Activated naive CD4-positive, alpha-beta T cell treated with anti-CD3 and anti-CD28 coated beads, Interleukin-2, amount 50 U/mL, for 24 hours (primary cell): ENCODE data around the gene GNB1.

Experiments used
- H3K27ac Mint-ChIP-seq: one replicate; pipeline ENCODE4 v1.8.0; 2021; ENCODE audit warnings: mild to moderate bottlenecking, mixed read lengths
- H3K27me3 Mint-ChIP-seq: one replicate; pipeline ENCODE4 v1.8.0; 2021; ENCODE audit warnings: mixed read lengths
- H3K36me3 Mint-ChIP-seq: one replicate; pipeline ENCODE4 v1.8.0; 2021; ENCODE audit warnings: mixed read lengths
- H3K4me1 Mint-ChIP-seq: one replicate; pipeline ENCODE4 v1.8.0; 2021; ENCODE audit warnings: mixed read lengths
- H3K4me3 Mint-ChIP-seq: one replicate; pipeline ENCODE4 v1.8.0; 2021; ENCODE audit warnings: mild to moderate bottlenecking, mixed read lengths
- H3K9me3 Mint-ChIP-seq: one replicate; pipeline ENCODE4 v1.8.0; 2021; ENCODE audit warnings: mixed read lengths

Gene GNB1

DNA sequence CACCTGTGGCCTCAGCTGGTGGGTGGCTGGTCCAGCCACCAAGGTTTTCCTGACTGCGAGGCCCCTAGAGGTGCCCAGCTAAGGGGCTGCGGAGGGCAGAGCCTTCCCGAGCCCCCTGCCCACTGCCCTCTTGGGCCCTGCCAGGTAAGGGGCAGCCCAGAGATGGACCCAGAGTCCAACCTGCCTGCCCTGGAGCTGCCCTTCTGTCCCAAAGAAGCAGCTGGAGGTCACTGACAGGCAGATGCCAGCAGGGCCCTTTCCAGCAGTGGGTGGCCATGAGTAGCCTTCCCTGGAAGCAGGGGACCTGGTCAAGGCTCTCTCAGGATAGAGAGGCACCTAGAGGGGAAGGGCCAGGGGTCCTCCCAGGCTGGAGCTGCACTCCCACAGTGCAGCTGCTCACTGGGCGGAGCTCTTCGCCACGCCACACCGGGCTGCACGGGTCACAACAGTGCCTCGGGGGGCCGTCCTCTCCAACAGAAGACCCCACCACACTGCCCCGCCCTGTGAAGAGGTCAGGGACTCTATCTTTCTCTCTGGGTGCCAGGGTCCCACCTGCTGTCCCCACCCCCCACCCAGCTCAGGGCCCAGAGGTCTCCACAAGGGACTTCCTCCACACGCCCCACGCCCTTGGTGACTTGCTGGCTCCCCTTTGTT is 10.9 kb upstream of the GNB1 start:
- Mint-ChIP-seq H3K36me3 (no peaks in the 10 kb centered on the region), H3K9me3 (no peaks in the 10 kb centered on the region), H3K27ac (no peak overlapping the region), H3K4me1 (peaks cover 6% of the 10 kb centered on the region), H3K27me3 (no peaks in the 10 kb centered on the region), H3K4me3 (no peak overlapping the region)

DNA sequence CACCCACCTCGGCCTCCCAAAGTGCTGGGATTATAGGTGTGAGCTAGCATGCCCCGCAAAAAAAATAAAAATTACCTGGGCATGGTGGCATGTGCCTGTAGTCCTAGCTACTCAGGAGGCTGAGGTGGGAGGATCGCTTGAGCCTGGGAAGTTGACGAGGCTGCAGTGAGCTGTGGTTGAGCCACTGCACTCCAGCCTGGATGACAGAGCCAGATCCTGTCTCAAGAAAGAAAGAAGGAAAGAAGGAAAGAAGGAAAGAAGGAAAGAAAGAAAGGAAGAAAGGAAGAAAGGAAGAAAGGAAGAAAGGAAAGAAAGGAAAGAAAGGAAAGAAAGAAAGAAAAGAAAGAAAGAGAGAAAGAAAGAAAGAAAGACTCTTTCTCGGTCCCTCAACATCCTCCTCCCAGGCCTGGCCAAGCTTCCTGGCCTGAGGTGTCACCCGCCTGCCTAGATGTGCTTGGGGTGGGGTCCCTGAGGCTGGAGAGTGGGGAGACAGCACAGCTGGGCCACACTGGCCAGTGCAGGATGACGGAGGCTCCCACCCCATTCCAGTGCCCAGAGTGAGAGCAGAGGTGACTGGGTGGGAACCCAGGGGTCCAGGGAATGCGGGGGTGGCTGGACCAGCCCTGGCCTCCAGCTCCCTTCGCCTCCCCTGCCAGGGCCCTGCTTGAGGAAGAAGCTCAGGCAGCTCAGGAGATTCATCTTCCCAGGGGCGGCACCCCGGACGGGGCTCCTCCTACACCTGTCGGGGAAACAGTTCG is 10.2 kb upstream of the GNB1 start:
- H3K4me3 Mint-ChIP-seq: no peak overlapping the region
- H3K27me3 Mint-ChIP-seq: no peaks in the 10 kb centered on the region
- H3K36me3 Mint-ChIP-seq: no peaks in the 10 kb centered on the region
- H3K9me3 Mint-ChIP-seq: no peaks in the 10 kb centered on the region
- H3K27ac Mint-ChIP-seq: peak overlapping the region; percentile 62
- peaks cover 2% of the 10 kb centered on the region for H3K4me1 Mint-ChIP-seq

DNA sequence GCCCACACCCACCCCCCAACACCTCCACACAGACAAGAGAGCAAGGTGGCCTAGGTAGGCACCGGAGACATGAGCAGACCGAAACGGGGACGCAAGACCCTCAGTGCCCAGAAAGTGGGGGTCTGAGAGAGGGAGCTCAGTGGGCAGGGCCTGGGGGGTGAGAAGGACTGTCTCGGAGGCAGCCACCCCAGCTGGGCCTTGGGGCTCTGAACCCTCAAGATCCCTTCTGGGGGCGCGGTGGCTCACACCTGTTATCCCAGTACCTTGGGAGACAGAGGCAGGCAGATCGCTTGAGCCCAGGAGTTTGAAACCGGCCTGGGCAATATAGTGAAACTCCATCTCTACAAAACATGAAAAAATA is 9.1 kb upstream of the GNB1 start:
- no peaks in the 10 kb centered on the region for H3K9me3 Mint-ChIP-seq
- H3K27me3 Mint-ChIP-seq: no peaks in the 10 kb centered on the region
- no peak overlapping the region for H3K4me3 Mint-ChIP-seq
- peaks cover 9% of the 10 kb centered on the region for H3K4me1 Mint-ChIP-seq
- H3K36me3 Mint-ChIP-seq: no peaks in the 10 kb centered on the region
- H3K27ac Mint-ChIP-seq: no peak overlapping the region

DNA sequence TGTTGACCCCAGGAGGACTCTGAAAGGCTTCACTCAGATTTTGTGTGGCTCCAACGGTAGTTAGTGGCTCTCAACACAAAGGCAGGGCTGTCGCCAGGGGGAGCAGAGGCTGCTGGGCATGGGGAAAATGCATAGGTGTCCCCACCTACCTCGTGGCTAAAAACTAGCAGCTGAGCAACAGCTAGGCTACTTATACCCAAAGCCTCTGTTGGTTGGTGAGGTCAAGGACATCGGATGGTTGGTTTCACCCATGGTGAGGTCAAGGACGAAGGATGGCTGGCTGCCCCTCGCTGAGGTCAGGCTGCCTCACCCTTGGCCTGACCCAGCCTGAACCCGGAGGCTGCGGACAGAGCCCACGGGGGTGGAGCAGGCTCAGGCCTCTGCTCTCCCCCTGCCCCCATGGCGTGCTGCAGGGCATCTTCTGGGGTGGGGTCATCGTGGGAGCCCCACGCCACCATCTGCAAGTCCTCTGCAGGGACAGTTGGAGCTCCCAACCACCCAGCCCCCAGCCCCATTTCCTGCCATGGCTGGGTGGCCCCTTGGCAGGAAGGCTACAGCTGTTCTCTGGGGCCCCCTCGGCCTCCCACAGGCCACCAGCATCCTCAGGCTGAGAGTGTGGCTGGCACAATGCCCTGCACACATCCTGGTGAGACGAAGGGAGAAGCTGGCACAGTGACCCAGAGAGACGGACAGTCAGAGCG is 8.5 kb upstream of the GNB1 start:
- H3K9me3 Mint-ChIP-seq: no peaks in the 10 kb centered on the region
- H3K27ac Mint-ChIP-seq: no peak overlapping the region
- no peak overlapping the region for H3K4me3 Mint-ChIP-seq
- H3K4me1 Mint-ChIP-seq: peaks cover 14% of the 10 kb centered on the region
- no peaks in the 10 kb centered on the region for H3K36me3 Mint-ChIP-seq
- H3K27me3 Mint-ChIP-seq: no peaks in the 10 kb centered on the region

DNA sequence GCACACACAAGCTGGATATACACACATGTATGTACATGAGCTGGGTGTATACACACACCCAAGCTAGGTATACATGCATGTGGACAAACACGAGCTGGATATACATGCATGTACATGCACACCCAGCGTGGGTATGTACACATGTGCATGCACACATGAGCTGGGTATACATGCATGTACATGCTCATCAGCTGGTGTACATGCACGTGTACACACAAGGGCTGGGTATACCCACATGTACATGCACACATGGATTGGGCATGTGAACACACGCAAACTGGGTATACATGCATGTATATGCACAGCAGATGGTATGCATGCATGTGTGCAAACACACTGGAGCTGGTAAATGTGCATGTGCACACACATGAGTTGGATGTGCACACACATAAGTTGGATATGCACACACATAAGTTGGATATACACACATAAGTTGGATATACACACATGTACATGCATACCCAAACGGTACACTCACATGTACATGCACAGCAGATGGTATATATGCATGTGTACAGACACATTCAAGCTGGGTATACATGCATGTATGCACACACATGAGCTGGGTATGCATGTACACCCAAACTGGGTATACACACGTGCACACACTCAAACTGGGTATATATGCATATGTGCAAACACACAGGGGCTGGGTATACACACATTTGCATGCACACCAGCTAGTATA is 7.5 kb upstream of the GNB1 start:
- H3K36me3 Mint-ChIP-seq: no peaks in the 10 kb centered on the region
- no peaks in the 10 kb centered on the region for H3K27me3 Mint-ChIP-seq
- H3K27ac Mint-ChIP-seq: no peak overlapping the region
- H3K4me3 Mint-ChIP-seq: no peak overlapping the region
- H3K4me1 Mint-ChIP-seq: peaks cover 23% of the 10 kb centered on the region
- no peaks in the 10 kb centered on the region for H3K9me3 Mint-ChIP-seq

DNA sequence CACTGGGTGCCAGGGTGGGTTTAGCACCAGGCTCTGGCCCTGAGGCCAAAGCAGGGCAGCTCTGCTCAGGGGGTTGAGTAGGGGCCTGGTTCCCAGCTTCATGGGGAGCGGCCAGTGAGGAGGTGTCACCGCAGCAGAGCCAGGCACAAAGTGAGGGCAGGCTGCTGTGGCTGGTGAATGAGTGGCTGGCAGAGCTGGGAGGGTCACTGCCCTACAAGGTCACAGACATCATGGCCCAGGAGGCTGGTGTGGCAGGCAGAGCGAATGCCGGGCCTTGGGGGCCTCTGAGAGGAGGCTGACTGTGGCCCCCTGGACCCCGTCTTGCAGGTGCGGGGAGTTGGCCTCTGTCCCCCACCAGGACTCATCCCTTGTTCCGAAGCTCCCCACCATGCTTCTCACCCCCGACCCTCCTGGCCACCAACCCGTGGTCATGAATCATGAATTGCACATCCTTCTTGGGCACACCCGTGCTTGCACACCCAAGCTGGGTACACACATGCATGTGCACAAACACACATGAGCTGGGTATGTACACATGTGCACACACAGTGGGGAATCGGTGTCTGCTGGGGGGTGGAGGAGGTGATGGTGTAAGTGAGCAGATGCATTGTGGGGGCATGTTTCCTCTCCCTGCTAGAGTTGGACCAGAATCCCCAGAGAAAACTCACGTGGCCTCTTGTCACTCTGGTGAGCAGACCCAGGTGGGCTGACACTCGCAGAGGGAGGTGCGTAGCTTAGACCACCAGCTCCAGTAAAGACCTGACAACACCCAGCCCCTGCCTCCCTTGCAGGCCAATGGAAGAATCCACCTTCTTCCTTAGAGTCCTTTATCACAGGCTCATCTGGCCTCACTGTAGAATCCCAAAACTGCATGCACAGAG is 4.8 kb upstream of the GNB1 start:
- no peaks in the 10 kb centered on the region for H3K36me3 Mint-ChIP-seq
- H3K9me3 Mint-ChIP-seq: no peaks in the 10 kb centered on the region
- H3K4me1 Mint-ChIP-seq: peaks cover 39% of the 10 kb centered on the region
- no peaks in the 10 kb centered on the region for H3K27me3 Mint-ChIP-seq
- no peak overlapping the region for H3K4me3 Mint-ChIP-seq
- no peak overlapping the region for H3K27ac Mint-ChIP-seq

DNA sequence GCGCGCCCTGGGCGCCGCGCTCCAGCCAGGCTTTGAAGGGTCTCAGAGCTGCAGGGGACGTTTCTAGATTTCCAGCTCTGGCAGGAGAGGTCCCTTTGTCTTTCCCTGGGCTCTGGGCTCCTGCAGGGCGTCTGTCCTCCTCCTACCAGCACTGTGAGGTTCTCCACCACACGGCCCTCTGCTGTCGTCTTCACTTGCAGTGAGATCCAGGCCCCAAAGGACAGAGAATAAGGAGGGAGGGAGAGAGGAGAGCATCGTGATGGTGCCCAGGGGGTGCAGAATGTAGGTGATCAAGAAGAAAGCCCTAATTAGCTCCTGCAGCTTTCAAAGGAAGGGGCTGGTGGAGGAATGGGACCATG is 4.2 kb upstream of the GNB1 start:
- no peaks in the 10 kb centered on the region for H3K27me3 Mint-ChIP-seq
- no peaks in the 10 kb centered on the region for H3K36me3 Mint-ChIP-seq
- peak overlapping the region; percentile 15 for H3K4me3 Mint-ChIP-seq
- no peaks in the 10 kb centered on the region for H3K9me3 Mint-ChIP-seq
- H3K4me1 Mint-ChIP-seq: peaks cover 39% of the 10 kb centered on the region
- H3K27ac Mint-ChIP-seq: no peak overlapping the region

DNA sequence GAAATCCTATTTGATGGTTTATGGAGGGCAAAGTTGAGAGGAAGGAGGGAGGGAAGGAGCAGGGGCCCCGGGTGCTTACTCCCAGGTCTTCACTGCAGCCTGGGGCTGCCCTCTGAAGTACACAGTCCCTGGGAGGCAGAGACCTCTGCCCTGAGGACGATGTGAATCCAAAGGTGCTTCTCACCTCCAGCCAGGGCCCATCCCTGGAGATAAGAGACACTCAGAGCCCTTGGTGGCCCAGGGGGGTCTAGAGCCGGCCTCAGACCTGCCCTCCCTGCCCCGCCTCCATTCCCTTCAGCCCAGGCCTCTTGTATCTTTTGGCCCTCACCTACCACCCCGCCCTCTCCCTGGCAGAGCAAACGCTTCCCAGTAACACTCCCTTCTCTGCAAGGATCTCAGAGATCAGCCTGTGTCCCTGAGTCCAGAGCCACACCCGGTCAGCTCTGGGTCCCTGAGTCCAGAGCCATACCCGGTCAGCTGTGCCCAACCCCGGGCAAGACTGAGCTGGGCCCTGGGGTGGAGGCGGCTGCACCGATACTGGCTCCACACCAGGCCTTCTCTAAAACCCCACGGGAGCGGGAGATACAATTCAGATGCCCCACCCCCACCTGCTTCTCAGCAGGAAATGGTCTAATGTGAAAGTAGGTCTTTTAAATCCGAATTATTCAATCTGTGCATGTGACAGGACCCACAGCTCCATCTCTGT is 3.6 kb upstream of the GNB1 start:
- no peaks in the 10 kb centered on the region for H3K9me3 Mint-ChIP-seq
- H3K4me3 Mint-ChIP-seq: peak overlapping the region; percentile 33
- H3K4me1 Mint-ChIP-seq: peaks cover 39% of the 10 kb centered on the region
- H3K36me3 Mint-ChIP-seq: no peaks in the 10 kb centered on the region
- no peaks in the 10 kb centered on the region for H3K27me3 Mint-ChIP-seq
- peak overlapping the region; percentile 30 for H3K27ac Mint-ChIP-seq

DNA sequence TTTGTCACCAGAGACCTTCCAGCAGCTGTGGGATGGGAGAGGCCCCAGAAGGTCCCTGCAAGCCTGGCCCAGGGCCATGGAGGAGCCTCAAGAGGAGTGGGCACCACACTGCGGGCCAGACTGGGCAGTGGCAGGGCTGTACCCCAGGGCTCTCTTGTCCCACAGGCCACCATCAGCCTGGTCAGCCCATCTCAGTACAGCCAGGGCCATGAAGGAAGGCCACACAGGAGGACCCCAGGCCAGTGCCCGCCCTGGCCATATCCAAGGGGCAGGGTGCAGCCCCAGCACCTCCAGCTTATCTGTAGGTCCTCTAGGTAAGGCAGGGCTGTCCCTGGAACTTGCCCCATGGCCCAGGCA is 3.1 kb upstream of the GNB1 start:
- H3K36me3 Mint-ChIP-seq: peaks cover 2% of the 10 kb centered on the region
- no peak overlapping the region for H3K27ac Mint-ChIP-seq
- no peak overlapping the region for H3K4me3 Mint-ChIP-seq
- H3K27me3 Mint-ChIP-seq: no peaks in the 10 kb centered on the region
- H3K9me3 Mint-ChIP-seq: no peaks in the 10 kb centered on the region
- peaks cover 43% of the 10 kb centered on the region for H3K4me1 Mint-ChIP-seq

DNA sequence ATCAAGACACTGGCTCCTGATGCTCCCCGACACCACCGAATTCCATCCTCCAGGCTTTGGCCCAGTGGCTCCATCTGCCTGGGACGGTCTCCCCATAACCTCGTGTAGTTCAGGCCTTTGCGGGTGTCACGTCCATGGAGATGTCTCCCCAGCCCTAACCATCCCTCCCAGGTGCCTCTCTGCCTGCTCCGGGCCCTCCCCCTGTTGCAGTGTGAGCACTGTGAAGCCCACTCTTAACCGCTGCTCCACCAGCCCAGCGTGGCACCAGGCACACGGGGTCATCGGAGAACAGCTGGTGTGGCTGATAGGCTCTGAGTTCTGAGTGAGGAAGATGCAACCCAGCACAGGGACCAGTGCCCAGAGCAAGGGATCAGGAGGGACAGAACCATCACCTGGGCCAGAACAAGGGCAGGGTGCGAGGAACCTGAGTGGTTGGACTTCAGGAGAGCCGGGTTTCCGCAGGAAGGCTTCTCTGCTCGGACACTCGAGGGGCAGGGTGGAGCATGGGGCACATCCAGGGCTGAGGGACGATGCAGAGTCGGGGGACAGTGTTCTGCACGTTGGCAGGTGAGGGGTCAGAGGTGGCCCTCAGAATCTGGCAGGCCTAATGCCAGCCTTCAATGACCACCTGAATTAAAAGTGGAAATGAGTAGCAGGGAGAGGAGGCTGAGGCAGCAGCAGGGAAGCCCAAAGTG is 2.6 kb upstream of the GNB1 start:
- Mint-ChIP-seq H3K27ac (peak overlapping the region; percentile 81), H3K27me3 (no peaks in the 10 kb centered on the region), H3K36me3 (peaks cover 5% of the 10 kb centered on the region), H3K9me3 (no peaks in the 10 kb centered on the region), H3K4me3 (peak overlapping the region; percentile 52), H3K4me1 (peaks cover 48% of the 10 kb centered on the region)

DNA sequence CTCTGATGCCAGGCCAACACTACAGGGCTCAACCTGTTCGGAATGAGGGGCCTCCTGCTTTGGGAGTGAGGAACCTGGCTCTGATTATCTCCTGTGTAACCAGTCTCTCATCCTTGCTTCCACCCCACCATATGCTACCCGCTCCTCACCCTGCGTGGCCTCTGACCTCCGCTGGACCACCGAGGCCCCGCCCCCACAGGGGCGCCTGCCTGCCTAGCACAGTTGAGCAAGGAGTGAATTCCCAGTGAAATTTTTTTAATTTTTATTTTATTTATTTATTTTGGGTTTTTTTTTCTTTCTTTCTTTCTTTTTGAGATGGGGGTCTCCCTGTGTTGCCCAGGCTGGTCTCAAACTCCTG is 1.9 kb upstream of the GNB1 start:
- H3K4me3 Mint-ChIP-seq: peak overlapping the region; percentile 88
- H3K9me3 Mint-ChIP-seq: no peaks in the 10 kb centered on the region
- H3K4me1 Mint-ChIP-seq: peaks cover 55% of the 10 kb centered on the region
- peak overlapping the region; percentile 95 for H3K27ac Mint-ChIP-seq
- no peaks in the 10 kb centered on the region for H3K27me3 Mint-ChIP-seq
- H3K36me3 Mint-ChIP-seq: peaks cover 7% of the 10 kb centered on the region

DNA sequence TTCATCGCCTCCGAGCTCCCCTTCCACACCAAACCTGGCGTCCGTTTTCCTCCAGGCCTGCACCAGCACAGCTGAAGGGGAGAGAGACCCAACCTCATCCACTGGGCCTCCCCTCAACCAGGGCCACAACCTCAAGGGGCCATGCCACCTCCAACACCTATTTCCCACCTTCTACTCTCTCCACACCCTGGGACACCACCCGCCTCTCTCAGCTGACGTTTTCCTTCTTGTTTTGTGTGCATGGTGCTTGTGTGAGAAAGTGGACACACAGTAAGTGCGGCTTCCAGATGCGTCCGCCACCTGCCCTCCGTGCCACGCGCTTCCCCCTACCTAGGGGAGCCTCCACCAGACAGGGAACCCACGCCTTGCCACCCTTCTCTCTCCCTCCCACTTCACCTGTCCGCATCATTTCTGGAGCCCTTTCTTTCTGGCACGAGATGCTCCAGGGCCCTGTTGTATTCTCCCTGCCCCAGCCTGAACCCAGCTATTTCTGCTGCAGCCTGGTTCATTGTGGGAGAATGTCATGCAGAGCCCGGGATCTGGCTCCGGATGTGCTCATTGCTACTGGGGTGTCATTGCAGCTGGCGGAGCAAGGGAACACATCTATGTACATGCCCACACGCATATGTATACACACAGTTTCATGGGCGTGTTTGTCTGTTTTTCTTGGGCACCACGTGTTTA is 1.3 kb upstream of the GNB1 start:
- peak overlapping the region; percentile 88 for H3K4me3 Mint-ChIP-seq
- H3K9me3 Mint-ChIP-seq: no peaks in the 10 kb centered on the region
- H3K27ac Mint-ChIP-seq: peak overlapping the region; percentile 95
- H3K4me1 Mint-ChIP-seq: peaks cover 59% of the 10 kb centered on the region
- H3K36me3 Mint-ChIP-seq: peaks cover 7% of the 10 kb centered on the region
- no peaks in the 10 kb centered on the region for H3K27me3 Mint-ChIP-seq

DNA sequence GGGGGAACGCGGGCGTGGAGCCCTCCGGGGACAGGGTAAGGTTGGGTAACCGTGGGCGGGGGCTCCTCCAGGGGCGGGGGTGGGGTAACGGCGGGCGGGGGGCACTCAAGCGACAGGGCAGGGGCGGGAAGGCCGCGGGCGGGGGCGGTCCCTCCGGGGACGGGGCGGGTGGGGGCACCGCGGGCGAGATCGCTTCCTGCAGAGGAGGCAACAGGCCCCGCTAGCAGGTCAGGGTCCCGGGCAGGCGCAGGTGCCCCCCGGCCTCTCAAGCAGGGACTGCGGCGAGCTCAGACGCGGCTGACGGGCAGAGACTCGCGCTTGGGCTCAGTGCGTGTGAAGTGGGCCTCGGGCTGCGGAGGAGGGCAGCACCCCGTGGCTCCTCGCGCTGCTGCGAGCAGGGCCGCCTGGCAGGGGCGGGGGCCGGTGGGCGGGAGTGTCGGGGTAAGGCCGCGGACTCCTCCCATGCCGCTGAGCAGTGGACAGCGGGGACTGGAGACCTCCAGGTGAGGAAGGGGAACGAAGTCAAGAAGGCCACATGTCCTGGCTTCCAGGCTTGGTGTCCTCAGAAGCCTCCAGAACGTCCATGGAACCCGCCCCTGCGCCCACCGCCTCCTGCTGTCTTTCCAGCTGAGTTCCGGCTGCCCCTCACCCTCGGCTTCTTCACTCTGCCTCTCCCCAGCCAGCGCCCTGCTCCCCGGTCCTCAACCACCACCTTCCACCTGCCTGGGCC is 627 bp upstream of the GNB1 start:
- Mint-ChIP-seq H3K27ac (peak overlapping the region; percentile 95), H3K4me3 (peak overlapping the region; percentile 88), H3K4me1 (peaks cover 65% of the 10 kb centered on the region), H3K27me3 (no peaks in the 10 kb centered on the region), H3K36me3 (peaks cover 7% of the 10 kb centered on the region), H3K9me3 (no peaks in the 10 kb centered on the region)
